CD4-positive, alpha-beta T cell (primary cell): ENCODE results near the gene SSH3. TPM values are rescaled to one million over a fixed set of nuclear protein-coding genes. Genes with fewer than 3 reads are reported as not detected.

Source experiments
- ATAC-seq: fragments of 200-7000 bp; cut with Tn5 transposase; one replicate; pipeline ENCODE4 v1.10.0; 2022; ENCODE audit warnings: mild to moderate bottlenecking; ENCODE audit not compliant: poor library complexity
- CTCF ChIA-PET: fragments of 350-600 bp; sonication (Branson Sonifier 250); formaldehyde crosslinking; loops from one replicate; lab custom pipeline; 2021; ENCODE audit warnings: antibody characterized with exemption, inconsistent platforms; lab: Charles Lee
- POLR2A ChIA-PET: fragments of 350-600 bp; sonication (Branson Sonifier 250); formaldehyde crosslinking; loops from one replicate; lab custom pipeline; 2021; ENCODE audit warnings: antibody characterized with exemption, inconsistent platforms; lab: Charles Lee
- DNase-seq, 14 experiments: peaks; one replicate each; pipeline ENCODE4 v3.0.0-alpha.2; 2013 to 2020; ENCODE audit warnings: mixed read lengths in 2 of 14
- H3K27ac ChIP-seq, 2 donors: one replicate each; pipeline versions ENCODE4 v1.5.1 to v1.7.0; 2013; ENCODE audit warnings: low read length in 2 of 2, low read depth in 1 of 2, mild to moderate bottlenecking in 1 of 2
- H3K27me3 ChIP-seq, 2 experiments: 1 replicate in 1 of 2; 2 replicates in 1 of 2; pipeline versions ENCODE4 v1.6.1 to v1.7.0; 2013; ENCODE audit warnings: low read length in 2 of 2, control low read depth in 1 of 2, mild to moderate bottlenecking in 1 of 2, moderate library complexity in 1 of 2; ENCODE audit not compliant: insufficient read depth in 2 of 2, control insufficient read depth in 1 of 2
- H3K36me3 ChIP-seq: one replicate; pipeline ENCODE4 v1.6.1; 2013; ENCODE audit warnings: low read length, control low read depth; ENCODE audit not compliant: insufficient read depth
- H3K4me1 ChIP-seq: one replicate; pipeline ENCODE4 v1.6.1; 2013; ENCODE audit warnings: low read length, control low read depth; ENCODE audit not compliant: insufficient read depth
- H3K4me3 ChIP-seq: one replicate; pipeline ENCODE4 v1.5.1; 2013; ENCODE audit warnings: mild to moderate bottlenecking, low read length, moderate library complexity
- H3K9me3 ChIP-seq, 2 experiments: 1 replicate in 1 of 2; 2 replicates in 1 of 2; pipeline versions ENCODE4 v1.6.1 to v1.7.0; 2013; ENCODE audit warnings: low read length in 2 of 2, mild to moderate bottlenecking in 2 of 2, control low read depth in 1 of 2, moderate library complexity in 1 of 2; ENCODE audit not compliant: control insufficient read depth in 1 of 2, insufficient read depth in 1 of 2
- H3K27ac Mint-ChIP-seq: one replicate; pipeline ENCODE4 v1.8.0; 2020; ENCODE audit warnings: mixed read lengths
- H3K27me3 Mint-ChIP-seq: one replicate; pipeline ENCODE4 v1.8.0; 2021; ENCODE audit warnings: mixed read lengths
- H3K36me3 Mint-ChIP-seq: one replicate; pipeline ENCODE4 v1.8.0; 2021; ENCODE audit warnings: low read depth, mixed read lengths
- H3K4me1 Mint-ChIP-seq: one replicate; pipeline ENCODE4 v1.8.0; 2021; ENCODE audit warnings: low read depth, mixed read lengths
- H3K4me3 Mint-ChIP-seq: one replicate; pipeline ENCODE4 v1.8.0; 2020; ENCODE audit warnings: mild to moderate bottlenecking, mixed read lengths
- H3K9me3 Mint-ChIP-seq: one replicate; pipeline ENCODE4 v1.8.0; 2020; ENCODE audit warnings: mixed read lengths
- intact Hi-C, 2 experiments: fragments of 100-400 bp; cut with DNase I in 1 of 2; cut with micrococcal nuclease in 1 of 2; formaldehyde crosslinking; loops; one replicate each; pipeline versions ENCODE4 v1.15.1 to v1.9.0; 2023 to 2025; cut with DNase I, micrococcal nuclease
- total RNA-seq, 174 experiments: library from RNA in 2 of 174; stranded (reverse) in 2 of 174; gene quantifications; one replicate each; pipeline ENCODE4 v1.2.3 and lab custom pipeline; 2021 to 2026
- TF ChIP-seq, protein P1 (sequence below): fragments of 200-600 bp; IDR thresholded peaks from one replicate; pipeline ENCODE4 v1.8.0; 2022; ENCODE audit warnings: antibody characterized with exemption, mild to moderate bottlenecking

Gene SSH3
- total RNA-seq, 2 experiments from 2014 or later = 8.5 to 8.8 TPM

DNA sequence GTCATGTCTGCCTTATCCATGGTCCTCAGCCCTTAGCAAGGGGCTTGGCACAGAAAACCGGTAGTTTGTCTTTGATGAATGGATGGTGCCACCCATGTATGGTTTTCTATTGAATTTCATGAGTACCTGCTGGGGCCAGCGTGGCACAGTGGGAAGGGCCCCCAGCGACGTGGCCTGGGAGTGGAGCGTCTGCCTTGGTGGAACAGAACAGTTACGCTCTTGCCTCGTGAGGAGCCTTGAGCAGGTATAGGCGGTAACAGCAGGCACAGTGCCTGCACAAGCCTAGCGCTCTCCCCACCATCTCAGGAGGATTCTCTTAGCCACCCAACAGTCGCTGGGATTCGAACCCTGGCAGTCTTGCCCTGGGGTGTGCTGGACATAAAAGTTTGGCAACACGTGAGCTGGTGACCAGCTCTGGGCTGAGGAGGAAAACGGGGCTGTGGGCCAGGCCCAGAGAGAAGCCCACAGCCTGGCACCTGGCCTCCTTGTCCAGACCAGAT, 3.0 kb upstream of the SSH3 start:
- intact Hi-C loops = no loop called here
- TF ChIP-seq, protein P1, sequence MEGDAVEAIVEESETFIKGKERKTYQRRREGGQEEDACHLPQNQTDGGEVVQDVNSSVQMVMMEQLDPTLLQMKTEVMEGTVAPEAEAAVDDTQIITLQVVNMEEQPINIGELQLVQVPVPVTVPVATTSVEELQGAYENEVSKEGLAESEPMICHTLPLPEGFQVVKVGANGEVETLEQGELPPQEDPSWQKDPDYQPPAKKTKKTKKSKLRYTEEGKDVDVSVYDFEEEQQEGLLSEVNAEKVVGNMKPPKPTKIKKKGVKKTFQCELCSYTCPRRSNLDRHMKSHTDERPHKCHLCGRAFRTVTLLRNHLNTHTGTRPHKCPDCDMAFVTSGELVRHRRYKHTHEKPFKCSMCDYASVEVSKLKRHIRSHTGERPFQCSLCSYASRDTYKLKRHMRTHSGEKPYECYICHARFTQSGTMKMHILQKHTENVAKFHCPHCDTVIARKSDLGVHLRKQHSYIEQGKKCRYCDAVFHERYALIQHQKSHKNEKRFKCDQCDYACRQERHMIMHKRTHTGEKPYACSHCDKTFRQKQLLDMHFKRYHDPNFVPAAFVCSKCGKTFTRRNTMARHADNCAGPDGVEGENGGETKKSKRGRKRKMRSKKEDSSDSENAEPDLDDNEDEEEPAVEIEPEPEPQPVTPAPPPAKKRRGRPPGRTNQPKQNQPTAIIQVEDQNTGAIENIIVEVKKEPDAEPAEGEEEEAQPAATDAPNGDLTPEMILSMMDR = no peak
- Mint-ChIP-seq H3K9me3 (peaks cover 7% of the 10 kb centered on the region), H3K27me3 (no peaks in the 10 kb centered on the region), H3K27ac (no peak overlapping the region), H3K4me3 (no peak overlapping the region), H3K4me1 (peaks cover 23% of the 10 kb centered on the region), H3K36me3 (peaks cover 58% of the 10 kb centered on the region)
- DNase-seq (no peak), ATAC-seq (no peak)
- Histone ChIP-seq H3K27ac (peak overlapping the region in 1 of 2 donors; percentile 21), H3K4me3 (no peak overlapping the region), H3K9me3 (peaks cover 7 to 14% of the 10 kb centered on the region in 2 experiments), H3K4me1 (peaks cover 33% of the 10 kb centered on the region), H3K27me3 (no peaks in the 10 kb centered on the region), H3K36me3 (peaks cover 59% of the 10 kb centered on the region)
- POLR2A ChIA-PET = interaction anchor here (0.7 to 5.6 kb wide), 4 partner anchors 12 to 42 kb away, joined by 3 to 54 read pairs (median 4); partner anchors contain the start of gene ANKRD13D
- CTCF ChIA-PET = interaction anchor here (2.1 kb wide), 1 partner anchor 17 kb away, joined by 5 read pairs; no protein-coding TSS in a partner anchor

DNA sequence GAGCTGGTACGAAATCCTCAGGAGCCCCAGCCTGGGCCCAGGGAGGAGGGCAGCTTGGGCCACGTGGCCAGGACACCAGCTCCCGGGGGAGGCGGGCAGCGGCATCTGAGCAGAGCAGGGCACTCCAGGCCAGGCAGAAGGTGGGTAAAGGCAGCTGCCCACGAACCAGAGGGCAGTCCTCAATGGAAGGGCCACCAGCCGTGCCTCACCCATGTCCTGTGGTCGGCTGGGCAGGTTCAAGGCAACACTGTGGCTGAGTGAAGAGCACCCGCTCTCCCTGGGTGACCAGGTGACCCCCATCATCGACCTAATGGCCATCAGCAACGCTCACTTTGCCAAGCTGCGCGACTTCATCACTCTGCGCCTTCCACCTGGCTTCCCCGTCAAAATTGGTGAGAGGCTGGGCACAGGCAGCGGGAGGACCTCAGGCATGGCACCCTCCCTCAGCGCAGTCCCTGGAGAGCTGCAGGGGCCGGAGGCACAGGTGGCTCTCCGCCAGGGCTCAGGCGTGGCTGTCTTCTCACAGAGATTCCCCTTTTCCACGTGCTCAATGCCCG, 2.5 kb upstream of the SSH3 start:
- DNase-seq (peak in 1 of 14 experiments; percentile 2), ATAC-seq (no peak)
- Histone ChIP-seq H3K9me3 (peaks cover 3 to 9% of the 10 kb centered on the region in 2 experiments), H3K4me3 (no peak overlapping the region), H3K27ac (no peak overlapping the region), H3K36me3 (peaks cover 54% of the 10 kb centered on the region), H3K27me3 (no peaks in the 10 kb centered on the region), H3K4me1 (peaks cover 37% of the 10 kb centered on the region)
- peaks cover 53% of the 10 kb centered on the region for H3K36me3 Mint-ChIP-seq
- no peak overlapping the region for H3K27ac Mint-ChIP-seq
- ChIA-PET POLR2A (interaction anchor here (0.7 to 5.6 kb wide), 4 partner anchors 10 to 41 kb away, joined by 3 to 54 read pairs (median 4); partner anchors contain the start of gene ANKRD13D), CTCF (interaction anchor here (2.1 kb wide), 1 partner anchor 17 kb away, joined by 5 read pairs; no protein-coding TSS in a partner anchor)
- peaks cover 21% of the 10 kb centered on the region for H3K4me1 Mint-ChIP-seq
- intact Hi-C loops = no loop called here
- no peaks in the 10 kb centered on the region for H3K27me3 Mint-ChIP-seq
- TF ChIP-seq, protein P1 = no peak
- H3K9me3 Mint-ChIP-seq = peaks cover 7% of the 10 kb centered on the region
- H3K4me3 Mint-ChIP-seq = no peak overlapping the region

DNA sequence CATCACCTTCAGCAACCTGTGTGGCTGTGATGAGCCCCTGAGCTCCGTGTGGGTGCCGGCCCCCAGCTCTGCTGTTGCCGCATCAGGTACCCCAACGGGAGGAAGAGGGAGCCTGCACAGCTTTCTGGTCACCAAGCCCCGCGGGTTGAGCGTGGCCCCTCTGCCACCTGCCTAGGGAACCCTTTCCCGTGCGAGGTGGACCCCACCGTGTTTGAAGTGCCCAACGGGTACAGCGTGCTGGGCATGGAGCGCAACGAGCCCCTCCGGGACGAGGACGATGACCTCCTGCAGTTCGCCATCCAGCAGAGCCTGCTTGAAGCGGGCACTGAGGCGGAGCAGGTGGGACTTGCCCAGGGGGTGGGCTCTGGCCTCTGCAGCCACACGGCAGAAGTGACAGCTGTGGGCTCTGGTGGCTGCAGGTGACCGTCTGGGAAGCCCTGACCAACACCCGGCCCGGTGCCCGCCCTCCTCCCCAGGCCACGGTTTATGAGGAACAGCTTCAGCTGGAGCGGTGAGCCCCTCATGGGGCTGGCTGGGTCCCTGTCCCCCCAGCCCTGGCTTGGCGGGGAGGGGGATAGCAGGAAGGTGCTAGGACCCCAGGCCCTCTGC, 1.9 kb upstream of the SSH3 start:
- Histone ChIP-seq H3K27ac (no peak overlapping the region), H3K4me1 (peaks cover 37% of the 10 kb centered on the region), H3K9me3 (peaks cover 0 to 4% of the 10 kb centered on the region in 2 experiments), H3K27me3 (no peaks in the 10 kb centered on the region), H3K36me3 (peaks cover 48% of the 10 kb centered on the region), H3K4me3 (no peak overlapping the region)
- peaks cover 47% of the 10 kb centered on the region for H3K36me3 Mint-ChIP-seq
- TF ChIP-seq, protein P1 = no peak
- no peak overlapping the region for H3K27ac Mint-ChIP-seq
- CTCF ChIA-PET = interaction anchor here (2.1 to 4.6 kb wide), 2 partner anchors 16 kb away, joined by 5 to 21 read pairs; no protein-coding TSS in a partner anchor
- intact Hi-C loops = no loop called here
- no peaks in the 10 kb centered on the region for H3K27me3 Mint-ChIP-seq
- POLR2A ChIA-PET = interaction anchor here (0.7 to 5.6 kb wide), 5 partner anchors 11 to 51 kb away, joined by 3 to 54 read pairs (median 4); partner anchors contain the start of genes ANKRD13D and POLD4
- DNase-seq (peak in 2 of 14 experiments; percentile 2 to 32), ATAC-seq (no peak)
- no peak overlapping the region for H3K4me3 Mint-ChIP-seq
- H3K4me1 Mint-ChIP-seq = peaks cover 15% of the 10 kb centered on the region
- H3K9me3 Mint-ChIP-seq = peaks cover 3% of the 10 kb centered on the region
